Caco-2 (cell line): ENCODE results near the gene VIPAS39. TPM values are rescaled to one million over a fixed set of nuclear protein-coding genes. Genes with fewer than 3 reads are reported as not detected.

Experiments
- BruUV-seq: library from RNA; stranded (reverse); fragments of 400-500 nt; replicated peaks from 2 replicates; lab custom pipeline; 2021; lab: Mats Ljungman, UMichigan
- CTCF ChIA-PET: fragments of 300-600 bp; sonication (Branson Sonifier 250); formaldehyde crosslinking; loops from one replicate; lab custom pipeline; 2022; ENCODE audit warnings: antibody characterized with exemption; lab: Charles Lee
- POLR2A ChIA-PET: fragments of 300-600 bp; sonication (Branson Sonifier 250); formaldehyde crosslinking; loops from one replicate; lab custom pipeline; 2022; ENCODE audit warnings: antibody characterized with exemption; lab: Charles Lee
- DNase-seq, 2 experiments: peaks; one replicate each; pipeline versions ENCODE4 v3.0.0 to v3.0.0-alpha.2; 2020 to 2022
- H3K27me3 ChIP-seq: replicated peaks from 2 replicates; pipeline ENCODE4 v1.6.0; 2011; ENCODE audit warnings: low read length; ENCODE audit not compliant: control insufficient read depth, insufficient read depth
- H3K36me3 ChIP-seq: 2 replicates; pipeline ENCODE4 v1.5.1; 2011; ENCODE audit warnings: low read length; ENCODE audit not compliant: control insufficient read depth, insufficient read depth
- H3K4me1 ChIP-seq: fragments of 250-450 bp; sonication (Bioruptor Pico); 2 replicates; pipeline ENCODE4 v1.5.1; 2020; ENCODE audit warnings: mild to moderate bottlenecking
- H3K4me3 ChIP-seq: 2 replicates; pipeline ENCODE4 v1.5.1; 2011; ENCODE audit warnings: low read depth, mild to moderate bottlenecking, control low read depth, low read length
- H3K9me3 ChIP-seq: fragments of 250-450 bp; sonication (Bioruptor Pico); 2 replicates; pipeline ENCODE4 v1.5.1; 2020; ENCODE audit warnings: mild to moderate bottlenecking, moderate library complexity
- H3K27ac Mint-ChIP-seq: one replicate; pipeline ENCODE4 v1.8.0; 2022; ENCODE audit warnings: mixed read lengths; ENCODE audit not compliant: unreplicated experiment
- H3K27me3 Mint-ChIP-seq: one replicate; pipeline ENCODE4 v1.8.0; 2022; ENCODE audit warnings: mixed read lengths; ENCODE audit not compliant: insufficient read depth, unreplicated experiment
- H3K36me3 Mint-ChIP-seq: one replicate; pipeline ENCODE4 v1.8.0; 2022; ENCODE audit warnings: mild to moderate bottlenecking, mixed read lengths; ENCODE audit not compliant: insufficient read depth, unreplicated experiment
- H3K4me1 Mint-ChIP-seq: one replicate; pipeline ENCODE4 v1.8.0; 2022; ENCODE audit warnings: low read depth, mixed read lengths; ENCODE audit not compliant: unreplicated experiment
- H3K4me3 Mint-ChIP-seq: one replicate; pipeline ENCODE4 v1.8.0; 2022; ENCODE audit warnings: mild to moderate bottlenecking, moderate library complexity, mixed read lengths; ENCODE audit not compliant: unreplicated experiment
- H3K9me3 Mint-ChIP-seq: one replicate; pipeline ENCODE4 v1.8.0; 2022; ENCODE audit warnings: mixed read lengths; ENCODE audit not compliant: unreplicated experiment
- CTCF ChIP-seq, 2 experiments: fragments of 200-600 bp in 1 of 2; IDR thresholded peaks; 1 replicate in 1 of 2; 2 replicates in 1 of 2; pipeline versions ENCODE4 v1.5.1 to v1.8.0; 2011 to 2022; ENCODE audit warnings: antibody characterized with exemption in 1 of 2, control low read depth in 1 of 2, inconsistent platforms in 1 of 2, low read depth in 1 of 2, low read length in 1 of 2, mild to moderate bottlenecking in 1 of 2, moderate library complexity in 1 of 2; ENCODE audit not compliant: insufficient read depth in 1 of 2, severe bottlenecking in 1 of 2, unreplicated experiment in 1 of 2
- intact Hi-C: fragments of 100-400 bp; cut with micrococcal nuclease; formaldehyde crosslinking; loops from one replicate; pipeline ENCODE4 v1.10.0; 2022; ENCODE audit not compliant: unreplicated experiment
- total RNA-seq: library from RNA; stranded (reverse); gene quantifications from 2 replicates; pipeline ENCODE4 v1.2.3, GENCODE V29; 2022

VIPAS39 gene
- total RNA-seq, 1 experiment from 2014 or later: 20.7 TPM

DNA sequence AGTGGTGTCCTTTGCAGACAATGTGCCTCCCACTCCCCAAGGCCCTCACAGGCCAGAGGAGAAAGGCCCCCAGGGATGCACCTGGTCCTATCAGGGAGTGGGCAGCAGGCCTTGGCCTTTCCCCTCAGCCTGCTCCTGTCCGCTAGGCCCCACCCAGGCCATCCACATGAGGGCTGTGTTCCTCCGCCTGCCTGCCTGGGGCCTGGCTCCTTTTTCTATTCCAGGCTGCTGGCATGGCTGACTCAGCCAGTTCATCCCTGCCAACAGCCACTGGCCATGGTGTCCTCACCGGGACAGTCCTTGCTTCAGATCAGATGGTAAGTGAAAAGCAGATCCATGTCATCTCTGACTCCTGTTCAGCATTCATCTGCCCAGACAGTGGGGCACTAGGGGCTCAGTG lies 27.9 kb upstream of the VIPAS39 start:
- ChIA-PET POLR2A (no interaction called here), CTCF (no interaction called here)
- Histone ChIP-seq H3K4me1 (peaks cover 5% of the 10 kb centered on the region), H3K36me3 (no peaks in the 10 kb centered on the region), H3K9me3 (no peaks in the 10 kb centered on the region), H3K27me3 (no peaks in the 10 kb centered on the region), H3K4me3 (no peak overlapping the region)
- TF ChIP-seq CTCF (IDR thresholded peaks at IDR 0.05; ENCODE audit: insufficient read depth in 1 of 2, low read depth in 1 of 2, low read length in 1 of 2, severe bottlenecking in 1 of 2, unreplicated experiment in 1 of 2): no peak
- intact Hi-C loops: no loop called here
- Mint-ChIP-seq H3K4me3 (no peak overlapping the region), H3K27ac (no peak overlapping the region), H3K27me3 (no peaks in the 10 kb centered on the region), H3K36me3 (peaks cover 10% of the 10 kb centered on the region), H3K9me3 (no peaks in the 10 kb centered on the region), H3K4me1 (no peaks in the 10 kb centered on the region)
- BruUV-seq: no TSS peak
- DNase-seq: no peak

DNA sequence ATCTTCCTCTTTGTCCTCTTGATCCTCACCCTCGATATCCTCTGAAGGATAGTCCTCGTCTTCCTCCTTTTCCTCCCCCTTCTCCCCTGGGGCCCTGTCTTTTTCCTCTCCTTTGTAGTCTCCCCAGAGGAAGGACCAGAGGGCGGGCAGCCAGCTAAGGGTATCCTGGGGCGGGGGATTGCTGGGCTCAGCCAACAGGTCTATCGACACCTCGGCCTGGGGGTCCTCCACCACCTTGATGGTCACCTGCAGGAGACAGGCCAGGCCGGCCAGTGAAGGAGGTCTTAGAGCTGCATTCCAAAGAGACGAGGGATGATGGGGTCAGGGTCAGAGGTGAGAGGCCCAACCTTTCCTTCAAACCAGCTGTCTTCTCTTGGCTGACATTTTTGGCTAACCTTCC lies 25.0 kb upstream of the VIPAS39 start:
- H3K4me1 Mint-ChIP-seq: no peaks in the 10 kb centered on the region
- no peak for TF ChIP-seq CTCF (IDR thresholded peaks at IDR 0.05; ENCODE audit: insufficient read depth in 1 of 2, low read depth in 1 of 2, low read length in 1 of 2, severe bottlenecking in 1 of 2, unreplicated experiment in 1 of 2)
- H3K36me3 ChIP-seq: no peaks in the 10 kb centered on the region
- H3K27me3 ChIP-seq: no peaks in the 10 kb centered on the region
- no peaks in the 10 kb centered on the region for H3K9me3 ChIP-seq
- ChIA-PET CTCF (no interaction called here), POLR2A (no interaction called here)
- BruUV-seq: no TSS peak
- peaks cover 5% of the 10 kb centered on the region for H3K4me1 ChIP-seq
- DNase-seq: no peak
- no peaks in the 10 kb centered on the region for H3K9me3 Mint-ChIP-seq
- H3K36me3 Mint-ChIP-seq: peaks cover 10% of the 10 kb centered on the region
- H3K27me3 Mint-ChIP-seq: no peaks in the 10 kb centered on the region
- intact Hi-C loops: no loop called here
- no peak overlapping the region for H3K4me3 Mint-ChIP-seq
- no peak overlapping the region for H3K27ac Mint-ChIP-seq
- H3K4me3 ChIP-seq: no peak overlapping the region

- H3K4me1 Mint-ChIP-seq: no peaks in the 10 kb centered on the region
- H3K27me3 Mint-ChIP-seq: no peaks in the 10 kb centered on the region
- ChIA-PET POLR2A (interaction anchor here (1.0 kb wide), 1 partner anchor 20 kb away, joined by 3 read pairs; no protein-coding TSS in a partner anchor), CTCF (no interaction called here)
- no peak for TF ChIP-seq CTCF (IDR thresholded peaks at IDR 0.05; ENCODE audit: insufficient read depth in 1 of 2, low read depth in 1 of 2, low read length in 1 of 2, severe bottlenecking in 1 of 2, unreplicated experiment in 1 of 2)
- H3K27ac Mint-ChIP-seq: no peak overlapping the region
- no peak overlapping the region for H3K4me3 Mint-ChIP-seq
- Histone ChIP-seq H3K36me3 (no peaks in the 10 kb centered on the region), H3K4me3 (no peak overlapping the region), H3K27me3 (no peaks in the 10 kb centered on the region), H3K4me1 (peaks cover 5% of the 10 kb centered on the region), H3K9me3 (no peaks in the 10 kb centered on the region)
- intact Hi-C loops: no loop called here
- H3K9me3 Mint-ChIP-seq: no peaks in the 10 kb centered on the region
- peaks cover 10% of the 10 kb centered on the region for H3K36me3 Mint-ChIP-seq
- BruUV-seq: no TSS peak
- no peak for DNase-seq
Measured at GRCh38 chr14:77478796-77479195, 21.4 kb upstream of the VIPAS39 start.
